GM23338 (cell line): ENCODE data around the gene TMEM107.
"Not testable (repeated sequence)": the region's sequence is repeated elsewhere in the genome, so short reads cannot be mapped to it uniquely, and the experiment has no call there.

Experiments
- CREB1 ChIP-seq: fragments of 250-450 bp; sonication (Bioruptor Pico); IDR thresholded peaks from 2 replicates; pipeline ENCODE4 v1.5.0; 2020; ENCODE audit warnings: low read depth, mild to moderate bottlenecking, moderate library complexity
- ETS1 ChIP-seq: IDR thresholded peaks from 2 replicates; pipeline ENCODE4 v1.6.1; 2016; ENCODE audit warnings: antibody characterized with exemption
- EZH2 ChIP-seq: fragments of 200-600 bp; sonication (generic); IDR thresholded peaks from one replicate; pipeline ENCODE4 v1.8.0; 2017; ENCODE audit warnings: antibody characterized with exemption, mild to moderate bottlenecking, low read depth; ENCODE audit not compliant: unreplicated experiment
- EZH2phosphoT487 ChIP-seq: fragments of 200-600 bp; sonication (generic); IDR thresholded peaks from one replicate; pipeline ENCODE4 v1.8.1; 2018; ENCODE audit warnings: antibody characterized with exemption; ENCODE audit not compliant: unreplicated experiment
- JUNB ChIP-seq: IDR thresholded peaks from one replicate; pipeline ENCODE4 v1.6.1; 2016; ENCODE audit warnings: antibody characterized with exemption; ENCODE audit not compliant: unreplicated experiment
- NANOG ChIP-seq: IDR thresholded peaks from 2 replicates; pipeline ENCODE4 v1.6.1; 2016; ENCODE audit warnings: antibody characterized with exemption, borderline replicate concordance
- POLR2AphosphoS5 ChIP-seq: IDR thresholded peaks from 2 replicates; pipeline ENCODE4 v1.6.1; 2016; ENCODE audit warnings: antibody characterized with exemption, low read depth
- REST ChIP-seq: IDR thresholded peaks from one replicate; pipeline ENCODE4 v1.6.1; 2018; ENCODE audit warnings: antibody characterized with exemption; ENCODE audit not compliant: unreplicated experiment
- STAT1 ChIP-seq: IDR thresholded peaks from one replicate; pipeline ENCODE4 v1.6.1; 2016; ENCODE audit warnings: antibody characterized with exemption; ENCODE audit not compliant: unreplicated experiment
- ZNF114 ChIP-seq: fragments of 250-450 bp; sonication (Bioruptor Pico); IDR thresholded peaks from 2 replicates; pipeline ENCODE4 v1.5.0; 2020; ENCODE audit warnings: mild to moderate bottlenecking, moderate library complexity
- ZNF331 ChIP-seq: fragments of 250-450 bp; sonication (Bioruptor Pico); IDR thresholded peaks from 2 replicates; pipeline ENCODE4 v1.5.0; 2020; ENCODE audit warnings: low read depth, mild to moderate bottlenecking, moderate library complexity
- TF ChIP-seq, protein P1 (sequence below), 2 experiments: fragments of 200-600 bp in 1 of 2; sonication (generic) in 1 of 2; conservative IDR thresholded peaks; 2 replicates each; pipeline versions ENCODE4 v1.5.1 to v1.6.1; 2016 to 2017; ENCODE audit warnings: antibody characterized with exemption in 2 of 2, low read depth in 2 of 2, mild to moderate bottlenecking in 2 of 2, moderate library complexity in 1 of 2
- TF ChIP-seq, protein P2 (sequence below): fragments of 250-450 bp; sonication (Bioruptor Pico); IDR thresholded peaks from 2 replicates; pipeline ENCODE4 v1.5.0; 2020; ENCODE audit warnings: mild to moderate bottlenecking, moderate library complexity

DNA sequence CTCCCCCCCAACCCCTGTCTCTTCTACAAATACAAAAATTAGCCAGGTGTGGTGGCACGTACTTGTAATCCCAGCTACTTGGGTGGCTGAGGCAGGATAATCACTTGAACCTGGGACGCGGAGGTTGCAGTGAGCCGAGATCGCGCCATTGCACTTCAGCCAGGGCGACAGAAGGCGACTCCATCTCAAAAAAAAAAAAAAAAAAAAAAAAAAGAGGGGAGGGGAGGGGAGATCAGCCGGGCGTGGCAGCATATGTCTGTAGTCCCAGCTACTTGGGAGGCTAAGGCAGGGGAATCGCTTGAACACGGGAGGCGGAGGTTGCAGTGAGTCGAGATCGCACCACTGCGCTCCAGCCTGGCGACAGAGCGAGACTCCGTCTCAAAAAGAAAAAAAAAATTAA is 6.0 kb downstream of the TMEM107 start:
- not testable (repeated sequence) for TF ChIP-seq EZH2phosphoT487; EZH2; POLR2AphosphoS5; JUNB; CREB1; NANOG; REST; ETS1; ZNF114 (CRISPR knock-in tag); ZNF331; STAT1
- TF ChIP-seq, protein P1, sequence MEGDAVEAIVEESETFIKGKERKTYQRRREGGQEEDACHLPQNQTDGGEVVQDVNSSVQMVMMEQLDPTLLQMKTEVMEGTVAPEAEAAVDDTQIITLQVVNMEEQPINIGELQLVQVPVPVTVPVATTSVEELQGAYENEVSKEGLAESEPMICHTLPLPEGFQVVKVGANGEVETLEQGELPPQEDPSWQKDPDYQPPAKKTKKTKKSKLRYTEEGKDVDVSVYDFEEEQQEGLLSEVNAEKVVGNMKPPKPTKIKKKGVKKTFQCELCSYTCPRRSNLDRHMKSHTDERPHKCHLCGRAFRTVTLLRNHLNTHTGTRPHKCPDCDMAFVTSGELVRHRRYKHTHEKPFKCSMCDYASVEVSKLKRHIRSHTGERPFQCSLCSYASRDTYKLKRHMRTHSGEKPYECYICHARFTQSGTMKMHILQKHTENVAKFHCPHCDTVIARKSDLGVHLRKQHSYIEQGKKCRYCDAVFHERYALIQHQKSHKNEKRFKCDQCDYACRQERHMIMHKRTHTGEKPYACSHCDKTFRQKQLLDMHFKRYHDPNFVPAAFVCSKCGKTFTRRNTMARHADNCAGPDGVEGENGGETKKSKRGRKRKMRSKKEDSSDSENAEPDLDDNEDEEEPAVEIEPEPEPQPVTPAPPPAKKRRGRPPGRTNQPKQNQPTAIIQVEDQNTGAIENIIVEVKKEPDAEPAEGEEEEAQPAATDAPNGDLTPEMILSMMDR (conservative IDR thresholded peaks at IDR 0.05; ENCODE audit: low read depth in 2 of 2) = not testable (repeated sequence)
- TF ChIP-seq, protein P2, sequence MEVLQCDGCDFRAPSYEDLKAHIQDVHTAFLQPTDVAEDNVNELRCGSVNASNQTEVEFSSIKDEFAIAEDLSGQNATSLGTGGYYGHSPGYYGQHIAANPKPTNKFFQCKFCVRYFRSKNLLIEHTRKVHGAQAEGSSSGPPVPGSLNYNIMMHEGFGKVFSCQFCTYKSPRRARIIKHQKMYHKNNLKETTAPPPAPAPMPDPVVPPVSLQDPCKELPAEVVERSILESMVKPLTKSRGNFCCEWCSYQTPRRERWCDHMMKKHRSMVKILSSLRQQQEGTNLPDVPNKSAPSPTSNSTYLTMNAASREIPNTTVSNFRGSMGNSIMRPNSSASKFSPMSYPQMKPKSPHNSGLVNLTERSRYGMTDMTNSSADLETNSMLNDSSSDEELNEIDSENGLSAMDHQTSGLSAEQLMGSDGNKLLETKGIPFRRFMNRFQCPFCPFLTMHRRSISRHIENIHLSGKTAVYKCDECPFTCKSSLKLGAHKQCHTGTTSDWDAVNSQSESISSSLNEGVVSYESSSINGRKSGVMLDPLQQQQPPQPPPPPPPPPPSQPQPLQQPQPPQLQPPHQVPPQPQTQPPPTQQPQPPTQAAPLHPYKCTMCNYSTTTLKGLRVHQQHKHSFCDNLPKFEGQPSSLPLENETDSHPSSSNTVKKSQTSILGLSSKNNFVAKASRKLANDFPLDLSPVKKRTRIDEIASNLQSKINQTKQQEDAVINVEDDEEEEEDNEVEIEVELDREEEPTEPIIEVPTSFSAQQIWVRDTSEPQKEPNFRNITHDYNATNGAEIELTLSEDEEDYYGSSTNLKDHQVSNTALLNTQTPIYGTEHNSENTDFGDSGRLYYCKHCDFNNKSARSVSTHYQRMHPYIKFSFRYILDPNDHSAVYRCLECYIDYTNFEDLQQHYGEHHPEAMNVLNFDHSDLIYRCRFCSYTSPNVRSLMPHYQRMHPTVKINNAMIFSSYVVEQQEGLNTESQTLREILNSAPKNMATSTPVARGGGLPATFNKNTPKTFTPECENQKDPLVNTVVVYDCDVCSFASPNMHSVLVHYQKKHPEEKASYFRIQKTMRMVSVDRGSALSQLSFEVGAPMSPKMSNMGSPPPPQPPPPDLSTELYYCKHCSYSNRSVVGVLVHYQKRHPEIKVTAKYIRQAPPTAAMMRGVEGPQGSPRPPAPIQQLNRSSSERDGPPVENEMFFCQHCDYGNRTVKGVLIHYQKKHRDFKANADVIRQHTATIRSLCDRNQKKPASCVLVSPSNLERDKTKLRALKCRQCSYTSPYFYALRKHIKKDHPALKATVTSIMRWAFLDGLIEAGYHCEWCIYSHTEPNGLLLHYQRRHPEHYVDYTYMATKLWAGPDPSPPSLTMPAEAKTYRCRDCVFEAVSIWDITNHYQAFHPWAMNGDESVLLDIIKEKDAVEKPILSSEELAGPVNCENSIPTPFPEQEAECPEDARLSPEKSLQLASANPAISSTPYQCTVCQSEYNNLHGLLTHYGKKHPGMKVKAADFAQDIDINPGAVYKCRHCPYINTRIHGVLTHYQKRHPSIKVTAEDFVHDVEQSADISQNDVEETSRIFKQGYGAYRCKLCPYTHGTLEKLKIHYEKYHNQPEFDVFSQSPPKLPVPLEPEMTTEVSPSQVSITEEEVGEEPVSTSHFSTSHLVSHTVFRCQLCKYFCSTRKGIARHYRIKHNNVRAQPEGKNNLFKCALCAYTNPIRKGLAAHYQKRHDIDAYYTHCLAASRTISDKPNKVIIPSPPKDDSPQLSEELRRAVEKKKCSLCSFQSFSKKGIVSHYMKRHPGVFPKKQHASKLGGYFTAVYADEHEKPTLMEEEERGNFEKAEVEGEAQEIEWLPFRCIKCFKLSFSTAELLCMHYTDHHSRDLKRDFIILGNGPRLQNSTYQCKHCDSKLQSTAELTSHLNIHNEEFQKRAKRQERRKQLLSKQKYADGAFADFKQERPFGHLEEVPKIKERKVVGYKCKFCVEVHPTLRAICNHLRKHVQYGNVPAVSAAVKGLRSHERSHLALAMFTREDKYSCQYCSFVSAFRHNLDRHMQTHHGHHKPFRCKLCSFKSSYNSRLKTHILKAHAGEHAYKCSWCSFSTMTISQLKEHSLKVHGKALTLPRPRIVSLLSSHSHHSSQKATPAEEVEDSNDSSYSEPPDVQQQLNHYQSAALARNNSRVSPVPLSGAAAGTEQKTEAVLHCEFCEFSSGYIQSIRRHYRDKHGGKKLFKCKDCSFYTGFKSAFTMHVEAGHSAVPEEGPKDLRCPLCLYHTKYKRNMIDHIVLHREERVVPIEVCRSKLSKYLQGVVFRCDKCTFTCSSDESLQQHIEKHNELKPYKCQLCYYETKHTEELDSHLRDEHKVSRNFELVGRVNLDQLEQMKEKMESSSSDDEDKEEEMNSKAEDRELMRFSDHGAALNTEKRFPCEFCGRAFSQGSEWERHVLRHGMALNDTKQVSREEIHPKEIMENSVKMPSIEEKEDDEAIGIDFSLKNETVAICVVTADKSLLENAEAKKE (CRISPR knock-in tag) = not testable (repeated sequence)
